B cell (primary cell): ENCODE data around the gene SLIT3. TPM values are rescaled to one million over a fixed set of nuclear protein-coding genes. Genes with fewer than 3 reads are reported as not detected.

ENCODE experiments used
- ATAC-seq: fragments of 200-7000 bp; cut with Tn5 transposase; one replicate; pipeline ENCODE4 v1.10.0; 2021; ENCODE audit warnings: low read depth, mild to moderate bottlenecking, moderate number of reproducible peaks, moderate library complexity
- CTCF ChIA-PET: fragments of 350-600 bp; sonication (Branson Sonifier 250); formaldehyde crosslinking; loops from one replicate; lab custom pipeline; 2021; ENCODE audit warnings: antibody characterized with exemption, inconsistent platforms; lab: Charles Lee
- POLR2A ChIA-PET: fragments of 350-600 bp; sonication (Branson Sonifier 250); formaldehyde crosslinking; loops from one replicate; lab custom pipeline; 2021; ENCODE audit warnings: antibody characterized with exemption; lab: Charles Lee
- DNase-seq: peaks from one replicate; pipeline ENCODE4 v3.0.0; 2013
- H2AFZ ChIP-seq: 2 replicates; pipeline ENCODE4 v1.6.1; 2012; ENCODE audit warnings: mild to moderate bottlenecking, low read depth, low read length; ENCODE audit not compliant: insufficient read depth, poor library complexity, severe bottlenecking
- H3K27ac ChIP-seq, 2 donors: 1 replicate in 1 of 2; 2 replicates in 1 of 2; pipeline ENCODE4 v1.5.1; 2012 to 2013; ENCODE audit warnings: low read length in 2 of 2, mild to moderate bottlenecking in 2 of 2, moderate library complexity in 1 of 2
- H3K27me3 ChIP-seq, 4 experiments: fragments of 200-600 bp in 1 of 4; sonication (generic) in 1 of 4; replicated peaks in 1 of 4; 1 replicate in 2 of 4; 2 replicates in 2 of 4; pipeline versions ENCODE4 v1.6.1 to v1.7.0; 2013 to 2016; ENCODE audit warnings: low read length in 3 of 4, mild to moderate bottlenecking in 2 of 4, mixed read lengths in 1 of 4, moderate library complexity in 1 of 4; ENCODE audit not compliant: insufficient read depth in 4 of 4, control insufficient read depth in 3 of 4; ENCODE audit errors: control extremely low read depth in 1 of 4
- H3K36me3 ChIP-seq, 2 experiments: replicated peaks in 1 of 2; 1 replicate in 1 of 2; 2 replicates in 1 of 2; pipeline versions ENCODE4 v1.6.1 to v1.7.1; 2013; ENCODE audit warnings: low read length in 1 of 2; ENCODE audit not compliant: insufficient read depth in 2 of 2, control insufficient read depth in 1 of 2; ENCODE audit errors: control extremely low read depth in 1 of 2, extremely low read depth in 1 of 2
- H3K4me1 ChIP-seq, 2 donors: fragments of 200-600 bp in 1 of 2; sonication (generic) in 1 of 2; 1 replicate in 1 of 2; 2 replicates in 1 of 2; pipeline versions ENCODE4 v1.5.1 to v1.6.1; 2013 to 2017; ENCODE audit warnings: low read length in 2 of 2; ENCODE audit not compliant: control insufficient read depth in 2 of 2, insufficient read depth in 2 of 2
- H3K4me2 ChIP-seq: replicated peaks from 2 replicates; pipeline ENCODE3; 2012; ENCODE audit warnings: mild to moderate bottlenecking, low read depth, low read length; ENCODE audit not compliant: poor library complexity, severe bottlenecking
- H3K4me3 ChIP-seq, 5 experiments: fragments of 200-600 bp in 1 of 5; sonication (generic) in 1 of 5; 1 replicate in 3 of 5; 2 replicates in 2 of 5; pipeline versions ENCODE4 v1.5.1 to v1.7.0; 2011 to 2016; ENCODE audit warnings: low read length in 4 of 5, mild to moderate bottlenecking in 4 of 5, low read depth in 2 of 5, control low read depth in 1 of 5, moderate library complexity in 1 of 5; ENCODE audit not compliant: insufficient read depth in 1 of 5; ENCODE audit errors: control extremely low read depth in 1 of 5, extremely low read depth in 1 of 5
- H3K79me2 ChIP-seq: fragments of 200-600 bp; sonication (generic); one replicate; pipeline ENCODE4 v1.6.0; 2016; ENCODE audit warnings: low read length; ENCODE audit not compliant: control insufficient read depth, insufficient read depth
- H3K9ac ChIP-seq: fragments of 200-600 bp; sonication (generic); 2 replicates; pipeline ENCODE4 v1.6.1; 2017; ENCODE audit warnings: mild to moderate bottlenecking, low read length, moderate library complexity
- H3K9me3 ChIP-seq, 3 donors: one replicate each; pipeline versions ENCODE4 v1.6.1 to v1.7.1; 2013; ENCODE audit warnings: low read length in 2 of 3; ENCODE audit not compliant: control insufficient read depth in 2 of 3, insufficient read depth in 1 of 3; ENCODE audit errors: control extremely low read depth in 1 of 3
- H4K20me1 ChIP-seq: 2 replicates; pipeline ENCODE4 v1.6.0; 2012; ENCODE audit warnings: mild to moderate bottlenecking, low read length; ENCODE audit not compliant: insufficient read depth, control insufficient read depth, poor library complexity, severe bottlenecking
- H3K27ac Mint-ChIP-seq: one replicate; pipeline ENCODE4 v1.8.0; 2021; ENCODE audit warnings: mixed read lengths
- H3K27me3 Mint-ChIP-seq: one replicate; pipeline ENCODE4 v1.8.0; 2021; ENCODE audit warnings: mixed read lengths
- H3K4me1 Mint-ChIP-seq: one replicate; pipeline ENCODE4 v1.8.0; 2021; ENCODE audit warnings: mixed read lengths
- H3K4me3 Mint-ChIP-seq: one replicate; pipeline ENCODE4 v1.8.0; 2021; ENCODE audit warnings: mixed read lengths
- H3K9me3 Mint-ChIP-seq: one replicate; pipeline ENCODE4 v1.8.0; 2022; ENCODE audit warnings: mixed read lengths; ENCODE audit not compliant: insufficient read depth
- EZH2 ChIP-seq: IDR thresholded peaks from 2 replicates; pipeline ENCODE4 v1.6.1; 2012; ENCODE audit warnings: borderline replicate concordance, low read depth, mild to moderate bottlenecking, moderate library complexity, low read length; ENCODE audit not compliant: insufficient read depth, poor library complexity, severe bottlenecking
- WGBS: methylation state at CpG from one replicate; pipeline ENCODE4 v1.1.5; 2013; ENCODE audit warnings: missing lambda C conversion rate; ENCODE audit not compliant: insufficient coverage; 5-methylcytosine and 5-hydroxymethylcytosine counted together
- intact Hi-C: fragments of 100-400 bp; cut with micrococcal nuclease; formaldehyde crosslinking; loops from one replicate; pipeline ENCODE4 v1.10.0; 2022
- polyA plus RNA-seq: library from polyadenylated mRNA; depleted of rRNA; stranded (reverse); fragments of >200 nt; gene quantifications from 2 replicates; pipeline ENCODE4 v1.2.3, GENCODE V29; 2012
- total RNA-seq, 2 donors: library from RNA; stranded (reverse); fragments of 120-200 nt in 1 of 2; gene quantifications; 1 replicate in 1 of 2; 2 replicates in 1 of 2; pipeline versions ENCODE4 v1.2.3 to v1.2.4, GENCODE V29; 2013 to 2022
- TF ChIP-seq, protein P1 (sequence below): fragments of 200-600 bp; IDR thresholded peaks from one replicate; pipeline ENCODE4 v1.8.0; 2022; ENCODE audit warnings: antibody characterized with exemption, mild to moderate bottlenecking

SLIT3 gene
- total and polyA plus RNA-seq, 2 donors (not counting 1 experiment from before 2014, with no cell fraction given), result not detected

- Histone ChIP-seq H4K20me1 (no peaks in the 10 kb centered on the region), H3K79me2 (no peaks in the 10 kb centered on the region), H3K4me2 (no peak overlapping the region), H3K9ac (no peak overlapping the region), H2AFZ (no peak overlapping the region), H3K27ac (no peak overlapping the region), H3K27me3 (peaks cover 0 to 4% (median 1%) of the 10 kb centered on the region in 4 experiments), H3K4me3 (no peak overlapping the region), H3K9me3 (no peaks in the 10 kb centered on the region), H3K36me3 (no peaks in the 10 kb centered on the region), H3K4me1 (no peaks in the 10 kb centered on the region)
- CTCF ChIA-PET, result no interaction called here
- DNase-seq, result no peak
- TF ChIP-seq EZH2, result no peak
- TF ChIP-seq, protein P1, sequence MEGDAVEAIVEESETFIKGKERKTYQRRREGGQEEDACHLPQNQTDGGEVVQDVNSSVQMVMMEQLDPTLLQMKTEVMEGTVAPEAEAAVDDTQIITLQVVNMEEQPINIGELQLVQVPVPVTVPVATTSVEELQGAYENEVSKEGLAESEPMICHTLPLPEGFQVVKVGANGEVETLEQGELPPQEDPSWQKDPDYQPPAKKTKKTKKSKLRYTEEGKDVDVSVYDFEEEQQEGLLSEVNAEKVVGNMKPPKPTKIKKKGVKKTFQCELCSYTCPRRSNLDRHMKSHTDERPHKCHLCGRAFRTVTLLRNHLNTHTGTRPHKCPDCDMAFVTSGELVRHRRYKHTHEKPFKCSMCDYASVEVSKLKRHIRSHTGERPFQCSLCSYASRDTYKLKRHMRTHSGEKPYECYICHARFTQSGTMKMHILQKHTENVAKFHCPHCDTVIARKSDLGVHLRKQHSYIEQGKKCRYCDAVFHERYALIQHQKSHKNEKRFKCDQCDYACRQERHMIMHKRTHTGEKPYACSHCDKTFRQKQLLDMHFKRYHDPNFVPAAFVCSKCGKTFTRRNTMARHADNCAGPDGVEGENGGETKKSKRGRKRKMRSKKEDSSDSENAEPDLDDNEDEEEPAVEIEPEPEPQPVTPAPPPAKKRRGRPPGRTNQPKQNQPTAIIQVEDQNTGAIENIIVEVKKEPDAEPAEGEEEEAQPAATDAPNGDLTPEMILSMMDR, result no peak
- Mint-ChIP-seq H3K4me3 (no peak overlapping the region), H3K27ac (no peak overlapping the region), H3K4me1 (no peaks in the 10 kb centered on the region), H3K9me3 (no peaks in the 10 kb centered on the region), H3K27me3 (peaks cover 6% of the 10 kb centered on the region)
- WGBS, result 89% methylated on average over 11 of the region's 11 CpGs
- ATAC-seq, result no peak
- intact Hi-C loops, result no loop called here
- POLR2A ChIA-PET, result no interaction called here
Observed at GRCh38 chr5:168697034-168697720, 603.8 kb downstream of the SLIT3 start.

DNA sequence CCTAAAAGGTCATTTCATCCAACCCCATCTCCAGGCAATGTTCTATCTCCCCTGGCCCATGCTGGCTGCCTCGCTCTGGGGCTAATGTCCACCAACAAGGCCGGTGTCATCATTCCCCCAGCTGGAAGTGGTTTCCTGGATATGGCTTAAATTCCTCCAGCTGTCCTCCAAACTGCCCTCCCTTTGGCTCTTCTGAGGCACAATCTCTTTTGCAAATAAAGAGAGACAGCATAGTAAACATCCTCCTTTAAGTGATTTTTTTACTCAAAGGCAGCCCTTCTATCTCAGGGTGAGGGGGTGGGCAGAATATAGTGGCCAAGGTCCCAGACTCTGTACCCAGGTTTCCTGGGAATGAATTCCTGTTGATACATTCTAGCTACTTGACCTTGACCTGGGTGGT lies 604.3 kb downstream of the SLIT3 start:
- Mint-ChIP-seq H3K27me3 (peaks cover 7% of the 10 kb centered on the region), H3K9me3 (no peaks in the 10 kb centered on the region), H3K27ac (no peak overlapping the region), H3K4me1 (no peaks in the 10 kb centered on the region), H3K4me3 (no peak overlapping the region)
- 80% methylated on average over 2 of the region's 2 CpGs for WGBS
- ChIA-PET CTCF (no interaction called here), POLR2A (no interaction called here)
- TF ChIP-seq, protein P1, result no peak
- TF ChIP-seq EZH2, result no peak
- no peaks in the 10 kb centered on the region for H3K9me3 ChIP-seq
- intact Hi-C loops, result no loop called here
- H3K27me3 ChIP-seq, result peaks cover 0 to 4% (median 1%) of the 10 kb centered on the region in 4 experiments
- H3K79me2 ChIP-seq, result no peaks in the 10 kb centered on the region
- no peak overlapping the region for H3K9ac ChIP-seq
- DNase-seq (no peak), ATAC-seq (no peak)
- H3K36me3 ChIP-seq, result no peaks in the 10 kb centered on the region
- H3K27ac ChIP-seq, result no peak overlapping the region
- no peak overlapping the region for H2AFZ ChIP-seq
- H3K4me2 ChIP-seq, result no peak overlapping the region
- H3K4me1 ChIP-seq, result no peaks in the 10 kb centered on the region
- H3K4me3 ChIP-seq, result no peak overlapping the region
- H4K20me1 ChIP-seq, result no peaks in the 10 kb centered on the region
